ENCODE data around the gene KLHDC9.
"Not testable (repeated sequence)": the region's sequence is repeated elsewhere in the genome, so short reads cannot be mapped to it uniquely, and the experiment has no call there.

GRCh38 chr1:161065681-161066080 lies 32.5 kb upstream of the KLHDC9 start:
- TF ChIP-seq CTCF (IDR thresholded peaks at IDR 0.05); ZFX (IDR thresholded peaks at IDR 0.05; ENCODE audit: borderline replicate concordance): not testable (repeated sequence)
